WTC11 (cell line): ENCODE measurements around the gene MUC12. TPM values are rescaled to one million over a fixed set of nuclear protein-coding genes. Genes with fewer than 3 reads are reported as not detected.

Source experiments
- ATAC-seq: fragments of 200-7000 bp; cut with Tn5 transposase; 2 replicates; pipeline ENCODE4 v1.10.0; 2021; ENCODE audit warnings: mild to moderate bottlenecking, moderate library complexity
- CTCF ChIA-PET: fragments of 300-600 bp; sonication (Branson Sonifier 250); formaldehyde crosslinking; loops from one replicate; lab custom pipeline; 2021; ENCODE audit warnings: antibody characterized with exemption; lab: Charles Lee
- POLR2A ChIA-PET: fragments of 350-600 bp; sonication (Branson Sonifier 250); formaldehyde crosslinking; loops from one replicate; lab custom pipeline; 2021; ENCODE audit warnings: antibody characterized with exemption; lab: Charles Lee
- DNase-seq: peaks from one replicate; pipeline ENCODE4 v3.0.0; 2021; ENCODE audit warnings: low spot score
- H3K27ac Mint-ChIP-seq: 2 replicates; pipeline ENCODE4 v1.8.0; 2021; ENCODE audit warnings: mixed read lengths
- H3K27me3 Mint-ChIP-seq: 2 replicates; pipeline ENCODE4 v1.8.0; 2021; ENCODE audit warnings: low read depth, mild to moderate bottlenecking, moderate library complexity, mixed read lengths
- H3K36me3 Mint-ChIP-seq: 2 replicates; pipeline ENCODE4 v1.8.0; 2021; ENCODE audit warnings: mixed read lengths
- H3K4me1 Mint-ChIP-seq: 2 replicates; pipeline ENCODE4 v1.8.0; 2022; ENCODE audit warnings: mixed read lengths
- H3K4me3 Mint-ChIP-seq: 2 replicates; pipeline ENCODE4 v1.8.0; 2021; ENCODE audit warnings: mild to moderate bottlenecking, moderate library complexity, mixed read lengths
- H3K9me3 Mint-ChIP-seq: 2 replicates; pipeline ENCODE4 v1.8.0; 2021; ENCODE audit warnings: mixed read lengths
- ARID4B ChIP-seq: sonication (generic); formaldehyde crosslinking; IDR thresholded peaks from 2 replicates; pipeline ENCODE4 v1.8.0; 2023; ENCODE audit warnings: missing genetic modification reagents, mild to moderate bottlenecking, borderline replicate concordance
- EMX1 ChIP-seq: fragments of 250-450 bp; sonication (Bioruptor Pico); IDR thresholded peaks from 2 replicates; pipeline ENCODE4 v1.8.0; 2021; ENCODE audit warnings: mild to moderate bottlenecking
- GRHL2 ChIP-seq: fragments of 250-450 bp; sonication (Bioruptor Pico); IDR thresholded peaks from 2 replicates; pipeline ENCODE4 v1.8.0; 2022; ENCODE audit warnings: mild to moderate bottlenecking, moderate library complexity; ENCODE audit not compliant: insufficient replicate concordance, severe bottlenecking
- IRF1 ChIP-seq: sonication (generic); formaldehyde crosslinking; IDR thresholded peaks from 2 replicates; pipeline ENCODE4 v1.8.0; 2023; ENCODE audit warnings: missing genetic modification reagents
- MAX ChIP-seq: sonication (generic); formaldehyde crosslinking; IDR thresholded peaks from 2 replicates; pipeline ENCODE4 v1.8.0; 2022; ENCODE audit warnings: mild to moderate bottlenecking, missing genetic modification reagents
- NR3C1 ChIP-seq: sonication (generic); formaldehyde crosslinking; conservative IDR thresholded peaks from 2 replicates; pipeline ENCODE4 v1.8.1; 2023; ENCODE audit warnings: low read depth, mild to moderate bottlenecking, missing genetic modification reagents
- TCF7 ChIP-seq: sonication (generic); formaldehyde crosslinking; IDR thresholded peaks from 2 replicates; pipeline ENCODE4 v1.8.0; 2022; ENCODE audit warnings: mild to moderate bottlenecking, low read depth, missing genetic modification reagents, moderate library complexity
- TEAD1 ChIP-seq: sonication (generic); formaldehyde crosslinking; IDR thresholded peaks from 2 replicates; pipeline ENCODE4 v1.8.0; 2022; ENCODE audit warnings: mild to moderate bottlenecking, missing genetic modification reagents
- ZBTB21 ChIP-seq: sonication (generic); formaldehyde crosslinking; IDR thresholded peaks from 2 replicates; pipeline ENCODE4 v1.8.1; 2023; ENCODE audit warnings: mild to moderate bottlenecking, missing genetic modification reagents, borderline replicate concordance
- ZNF232 ChIP-seq: sonication (generic); formaldehyde crosslinking; IDR thresholded peaks from 2 replicates; pipeline ENCODE4 v1.8.0; 2022; ENCODE audit warnings: mild to moderate bottlenecking, missing genetic modification reagents
- ZNF423 ChIP-seq: fragments of 250-450 bp; sonication (Bioruptor Pico); IDR thresholded peaks from 2 replicates; pipeline ENCODE4 v2.1.2; 2022; ENCODE audit warnings: mild to moderate bottlenecking, moderate library complexity
- ZNF425 ChIP-seq: fragments of 250-450 bp; sonication (Bioruptor Pico); conservative IDR thresholded peaks from 2 replicates; pipeline ENCODE4 v1.9.0; 2021; ENCODE audit warnings: mild to moderate bottlenecking
- total RNA-seq: library from RNA; stranded (reverse); gene quantifications from 3 replicates; pipeline ENCODE4 v1.2.3, GENCODE V29; 2021
- TF ChIP-seq, protein P1 (sequence below): sonication (generic); formaldehyde crosslinking; conservative IDR thresholded peaks from 2 replicates; pipeline ENCODE4 v1.8.1; 2023; ENCODE audit warnings: mild to moderate bottlenecking, low read depth, missing genetic modification reagents, moderate library complexity
- TF ChIP-seq, protein P2 (sequence below): fragments of 250-450 bp; sonication (Bioruptor Pico); IDR thresholded peaks from 2 replicates; pipeline ENCODE4 v1.8.0; 2021; ENCODE audit warnings: mild to moderate bottlenecking

MUC12 gene
- total RNA-seq, 1 experiment from 2014 or later = 5.7 TPM

DNA sequence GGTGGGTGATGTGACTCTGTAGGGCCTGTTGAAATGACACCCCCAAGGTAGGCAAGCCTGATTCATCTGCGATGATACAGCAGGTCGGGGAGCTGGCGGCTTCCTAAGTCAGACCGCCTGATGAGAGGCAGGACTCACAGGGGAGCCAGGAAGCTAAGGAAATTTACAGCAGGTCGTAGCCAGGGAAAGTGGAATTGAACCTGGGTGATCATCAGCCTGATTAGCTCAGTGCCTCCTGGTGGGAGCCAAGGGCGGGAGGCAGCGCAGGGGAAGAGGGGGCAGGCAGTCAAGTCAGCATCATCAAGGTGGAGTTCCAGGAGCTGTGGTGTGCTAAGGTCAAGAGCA lies 97.4 kb downstream of the MUC12 start:
- TF ChIP-seq ZNF423 (CRISPR knock-in tag) (0 out of 2 replicates have a peak, but pooled peaks have one; percentile 16), GRHL2 (CRISPR knock-in tag) (no peak), ZBTB21 (CRISPR knock-in tag) (no peak), ZNF425 (CRISPR knock-in tag) (no peak), ZNF232 (CRISPR knock-in tag) (no peak)
- Mint-ChIP-seq H3K4me3 (no peak overlapping the region), H3K36me3 (no peaks in the 10 kb centered on the region), H3K27ac (no peak overlapping the region), H3K27me3 (no peaks in the 10 kb centered on the region; the same call in none of the 2 replicates), H3K4me1 (peaks cover 9% of the 10 kb centered on the region), H3K9me3 (no peaks in the 10 kb centered on the region)
- POLR2A ChIA-PET = no interaction called here
- CTCF ChIA-PET = interaction anchor here (0.6 to 2.6 kb wide), 7 partner anchors 11 to 216 kb away, joined by 3 to 16 read pairs (median 4); no protein-coding TSS in a partner anchor
- no peak for DNase-seq
- no peak; the same call in 1 of the 2 replicates for ATAC-seq

DNA sequence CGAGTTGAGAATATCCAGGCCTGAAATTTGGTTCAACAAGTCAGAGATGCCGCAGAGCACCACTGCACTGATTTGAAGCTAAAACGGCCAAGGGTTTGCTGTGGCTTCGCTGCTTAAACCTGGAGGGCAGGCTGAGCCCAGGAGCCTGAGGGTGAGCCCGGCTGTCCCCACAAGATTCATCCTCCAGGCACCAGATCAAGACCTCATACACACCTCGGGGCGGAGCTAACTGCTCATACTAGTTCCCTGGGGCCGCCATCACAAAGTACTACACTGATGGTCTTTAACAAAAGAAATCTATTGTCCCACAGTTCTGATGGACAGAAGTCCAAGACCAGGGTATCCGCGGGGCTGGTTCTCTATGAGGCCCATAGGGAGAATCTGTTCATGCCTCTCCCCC lies 99.0 kb downstream of the MUC12 start:
- no peaks in the 10 kb centered on the region for H3K9me3 Mint-ChIP-seq
- peaks cover 9% of the 10 kb centered on the region for H3K4me1 Mint-ChIP-seq
- ChIA-PET CTCF (no interaction called here), POLR2A (no interaction called here)
- no peak overlapping the region for H3K4me3 Mint-ChIP-seq
- DNase-seq (no peak), ATAC-seq (no peak)
- TF ChIP-seq ARID4B (CRISPR knock-in tag) (no peak), TEAD1 (no peak), IRF1 (CRISPR knock-in tag) (no peak), NR3C1 (CRISPR knock-in tag) (no peak), EMX1 (CRISPR knock-in tag) (no peak), GRHL2 (CRISPR knock-in tag) (no peak), MAX (no peak), TCF7 (CRISPR knock-in tag) (no peak)
- TF ChIP-seq, protein P1, sequence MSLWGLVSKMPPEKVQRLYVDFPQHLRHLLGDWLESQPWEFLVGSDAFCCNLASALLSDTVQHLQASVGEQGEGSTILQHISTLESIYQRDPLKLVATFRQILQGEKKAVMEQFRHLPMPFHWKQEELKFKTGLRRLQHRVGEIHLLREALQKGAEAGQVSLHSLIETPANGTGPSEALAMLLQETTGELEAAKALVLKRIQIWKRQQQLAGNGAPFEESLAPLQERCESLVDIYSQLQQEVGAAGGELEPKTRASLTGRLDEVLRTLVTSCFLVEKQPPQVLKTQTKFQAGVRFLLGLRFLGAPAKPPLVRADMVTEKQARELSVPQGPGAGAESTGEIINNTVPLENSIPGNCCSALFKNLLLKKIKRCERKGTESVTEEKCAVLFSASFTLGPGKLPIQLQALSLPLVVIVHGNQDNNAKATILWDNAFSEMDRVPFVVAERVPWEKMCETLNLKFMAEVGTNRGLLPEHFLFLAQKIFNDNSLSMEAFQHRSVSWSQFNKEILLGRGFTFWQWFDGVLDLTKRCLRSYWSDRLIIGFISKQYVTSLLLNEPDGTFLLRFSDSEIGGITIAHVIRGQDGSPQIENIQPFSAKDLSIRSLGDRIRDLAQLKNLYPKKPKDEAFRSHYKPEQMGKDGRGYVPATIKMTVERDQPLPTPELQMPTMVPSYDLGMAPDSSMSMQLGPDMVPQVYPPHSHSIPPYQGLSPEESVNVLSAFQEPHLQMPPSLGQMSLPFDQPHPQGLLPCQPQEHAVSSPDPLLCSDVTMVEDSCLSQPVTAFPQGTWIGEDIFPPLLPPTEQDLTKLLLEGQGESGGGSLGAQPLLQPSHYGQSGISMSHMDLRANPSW (CRISPR knock-in tag) = no peak
- TF ChIP-seq, protein P2, sequence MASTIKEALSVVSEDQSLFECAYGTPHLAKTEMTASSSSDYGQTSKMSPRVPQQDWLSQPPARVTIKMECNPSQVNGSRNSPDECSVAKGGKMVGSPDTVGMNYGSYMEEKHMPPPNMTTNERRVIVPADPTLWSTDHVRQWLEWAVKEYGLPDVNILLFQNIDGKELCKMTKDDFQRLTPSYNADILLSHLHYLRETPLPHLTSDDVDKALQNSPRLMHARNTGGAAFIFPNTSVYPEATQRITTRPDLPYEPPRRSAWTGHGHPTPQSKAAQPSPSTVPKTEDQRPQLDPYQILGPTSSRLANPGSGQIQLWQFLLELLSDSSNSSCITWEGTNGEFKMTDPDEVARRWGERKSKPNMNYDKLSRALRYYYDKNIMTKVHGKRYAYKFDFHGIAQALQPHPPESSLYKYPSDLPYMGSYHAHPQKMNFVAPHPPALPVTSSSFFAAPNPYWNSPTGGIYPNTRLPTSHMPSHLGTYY (CRISPR knock-in tag) = no peak
- no peaks in the 10 kb centered on the region for H3K36me3 Mint-ChIP-seq
- H3K27ac Mint-ChIP-seq = no peak overlapping the region
- H3K27me3 Mint-ChIP-seq = no peaks in the 10 kb centered on the region; the same call in 1 of the 2 replicates

Other genes with a start within 250 kb of the MUC12 start
- 0.63 to 0.76 TPM (median 0.66 TPM) in 3 replicates for gene EPO, start 249.1 kb upstream of the MUC12 start, total RNA-seq
- gene ZAN, start 236.0 kb upstream of the MUC12 start, total RNA-seq = 0.02 to 0.07 TPM (median 0.02 TPM) in 3 replicates
- gene EPHB4, start 142.0 kb upstream of the MUC12 start, total RNA-seq = 99.7 to 120 TPM (median 104 TPM) in 3 replicates
- 32.6 to 39.3 TPM (median 34.1 TPM) in 3 replicates for gene SLC12A9, start 116.9 kb upstream of the MUC12 start, total RNA-seq
- 128 to 140 TPM (median 130 TPM) in 3 replicates for gene TRIP6, start 102.2 kb upstream of the MUC12 start, total RNA-seq
- 209 to 238 TPM (median 233 TPM) in 3 replicates for gene SRRT, start 94.5 kb upstream of the MUC12 start, total RNA-seq
- gene UFSP1, start 79.8 kb upstream of the MUC12 start, total RNA-seq = 3.9 to 4.8 TPM (median 4.6 TPM) in 3 replicates
- 6.4 to 7.7 TPM (median 6.6 TPM) in 3 replicates for gene ACHE, start 73.7 kb upstream of the MUC12 start, total RNA-seq
- gene MUC3A, start 20.0 kb upstream of the MUC12 start, total RNA-seq = 50.6 to 74.8 TPM (median 67.2 TPM) in 3 replicates
- gene MUC17, start 50.5 kb downstream of the MUC12 start, total RNA-seq = not detected in 3 replicates
- gene TRIM56, start 115.9 kb downstream of the MUC12 start, total RNA-seq = 23.1 to 24.2 TPM (median 23.4 TPM) in 3 replicates
- 1.1 to 2.6 TPM (median 2.2 TPM) in 3 replicates for gene SERPINE1, start 157.5 kb downstream of the MUC12 start, total RNA-seq
- gene AP1S1, start 184.9 kb downstream of the MUC12 start, total RNA-seq = 60.7 to 80.0 TPM (median 78.2 TPM) in 3 replicates
- gene VGF, start 196.0 kb downstream of the MUC12 start, total RNA-seq = 5.2 to 6.4 TPM (median 5.6 TPM) in 3 replicates
- 0.32 to 0.62 TPM (median 0.39 TPM) in 3 replicates for gene NAT16, start 210.7 kb downstream of the MUC12 start, total RNA-seq
- gene MOGAT3, start 231.5 kb downstream of the MUC12 start, total RNA-seq = 0.81 to 0.92 TPM (median 0.82 TPM) in 3 replicates
- 45.3 to 48.3 TPM (median 48.1 TPM) in 3 replicates for gene PLOD3, start 248.0 kb downstream of the MUC12 start, total RNA-seq
- 61.9 to 63.9 TPM (median 62.8 TPM) in 3 replicates for gene ZNHIT1, start 248.6 kb downstream of the MUC12 start, total RNA-seq